Measurements from ENCODE around the gene PCDHB7. TPM values are rescaled to one million over a fixed set of nuclear protein-coding genes. Genes with fewer than 3 reads are reported as not detected.
A peak's percentile ranks its signal among the peaks of the same experiment; 100 is the strongest.
"Not testable (repeated sequence)": the region's sequence is repeated elsewhere in the genome, so short reads cannot be mapped to it uniquely, and the experiment has no call there.

PCDHB7 gene
- total RNA-seq, 1 donor from 2014 or later = 1.1 TPM

DNA sequence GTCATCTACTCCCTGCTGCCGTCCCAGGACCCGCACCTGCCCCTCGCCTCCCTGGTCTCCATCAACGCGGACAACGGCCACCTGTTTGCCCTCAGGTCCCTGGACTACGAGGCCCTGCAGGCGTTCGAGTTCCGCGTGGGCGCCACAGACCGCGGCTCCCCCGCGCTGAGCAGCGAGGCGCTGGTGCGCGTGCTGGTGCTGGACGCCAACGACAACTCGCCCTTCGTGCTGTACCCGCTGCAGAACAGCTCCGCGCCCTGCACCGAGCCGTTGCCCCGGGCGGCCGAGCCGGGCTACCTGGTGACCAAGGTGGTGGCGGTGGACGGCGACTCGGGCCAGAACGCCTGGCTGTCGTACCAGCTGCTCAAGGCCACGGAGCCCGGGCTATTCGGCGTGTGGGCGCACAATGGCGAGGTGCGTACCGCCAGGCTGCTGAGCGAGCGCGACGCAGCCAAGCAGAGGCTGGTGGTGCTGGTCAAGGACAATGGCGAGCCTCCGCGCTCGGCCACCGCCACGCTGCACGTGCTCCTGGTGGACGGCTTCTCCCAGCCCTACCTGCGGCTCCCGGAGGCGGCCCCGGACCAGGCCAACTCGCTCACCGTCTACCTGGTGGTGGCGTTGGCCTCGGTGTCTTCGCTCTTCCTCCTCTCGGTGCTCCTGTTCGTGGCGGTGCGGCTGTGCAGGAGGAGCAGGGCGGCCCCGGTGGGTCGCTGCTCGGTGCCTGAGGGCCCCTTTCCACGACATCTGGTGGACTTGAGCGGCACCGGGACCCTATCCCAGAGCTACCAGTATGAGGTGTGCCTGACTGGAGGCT is 2.1 kb downstream of the PCDHB7 start:
- H3K4me3 Mint-ChIP-seq (ENCODE audit: unreplicated experiment); H3K27me3 Mint-ChIP-seq (ENCODE audit: low read depth); DNase-seq (ENCODE audit: low spot score); H3K27ac Mint-ChIP-seq (ENCODE audit: unreplicated experiment); H3K4me1 Mint-ChIP-seq (ENCODE audit: low read depth): not testable (repeated sequence)
- Mint-ChIP-seq H3K36me3 (ENCODE audit: low read depth) (peaks cover 15% of the 10 kb centered on the region), H3K9me3 (ENCODE audit: low read depth) (peaks cover 36% of the 10 kb centered on the region)

DNA sequence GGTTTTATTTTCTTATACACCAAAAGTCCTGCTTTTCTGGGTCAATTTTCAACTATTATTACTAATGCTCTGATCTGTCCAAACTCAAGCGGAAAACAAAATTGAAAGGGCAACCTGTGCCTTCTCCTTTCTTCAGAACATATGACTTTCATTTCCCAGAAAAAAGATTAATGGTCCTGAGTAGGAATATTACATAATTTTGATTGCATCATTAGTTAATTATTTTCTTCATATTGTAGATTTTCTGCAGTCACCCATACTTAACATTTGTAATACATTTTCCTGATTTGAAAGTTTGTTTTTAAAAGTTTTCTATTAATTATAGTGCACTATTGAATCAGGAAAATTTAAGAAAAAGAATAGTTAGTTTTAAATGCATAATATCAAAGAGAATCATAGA is 3.5 kb downstream of the PCDHB7 start:
- no peaks in the 10 kb centered on the region for H3K27me3 Mint-ChIP-seq (ENCODE audit: low read depth)
- DNase-seq (ENCODE audit: low spot score) = no peak

GRCh38 chr5:141177577-141178191 is 5.2 kb downstream of the PCDHB7 start, which contains the start of gene PCDHB8:
PCDHB8 (plus strand) TSS chr5:141177790; CDS start chr5:141178035, 245 bp downstream.
- peaks cover 15% of the 10 kb centered on the region for H3K36me3 Mint-ChIP-seq (ENCODE audit: low read depth)
- not testable (repeated sequence) for DNase-seq (ENCODE audit: low spot score); H3K4me1 Mint-ChIP-seq (ENCODE audit: low read depth); H3K27me3 Mint-ChIP-seq (ENCODE audit: low read depth); H3K4me3 Mint-ChIP-seq (ENCODE audit: unreplicated experiment); H3K27ac Mint-ChIP-seq (ENCODE audit: unreplicated experiment)
- peaks cover 34% of the 10 kb centered on the region for H3K9me3 Mint-ChIP-seq (ENCODE audit: low read depth)

More for the DNA sequence above, 3.5 kb downstream of the PCDHB7 start:
- Mint-ChIP-seq H3K4me3 (ENCODE audit: unreplicated experiment) (no peak overlapping the region), H3K27ac (ENCODE audit: unreplicated experiment) (no peak overlapping the region), H3K9me3 (ENCODE audit: low read depth) (peaks cover 29% of the 10 kb centered on the region), H3K4me1 (ENCODE audit: low read depth) (no peaks in the 10 kb centered on the region), H3K36me3 (ENCODE audit: low read depth) (peaks cover 9% of the 10 kb centered on the region)
- TF ChIP-seq CTCF (IDR thresholded peaks at IDR 0.05) = no peak

- DNase-seq (ENCODE audit: low spot score); H3K4me1 Mint-ChIP-seq (ENCODE audit: low read depth); H3K4me3 Mint-ChIP-seq (ENCODE audit: unreplicated experiment); H3K27me3 Mint-ChIP-seq (ENCODE audit: low read depth); H3K27ac Mint-ChIP-seq (ENCODE audit: unreplicated experiment): not testable (repeated sequence)
- Mint-ChIP-seq H3K9me3 (ENCODE audit: low read depth) (peaks cover 31% of the 10 kb centered on the region), H3K36me3 (ENCODE audit: low read depth) (peaks cover 20% of the 10 kb centered on the region)
These were observed 6.9 kb downstream of the PCDHB7 start for GRCh38 chr5:141179371-141179770.

- peaks cover 34% of the 10 kb centered on the region for H3K9me3 Mint-ChIP-seq (ENCODE audit: low read depth)
- H3K4me1 Mint-ChIP-seq (ENCODE audit: low read depth); H3K4me3 Mint-ChIP-seq (ENCODE audit: unreplicated experiment); DNase-seq (ENCODE audit: low spot score); H3K27ac Mint-ChIP-seq (ENCODE audit: unreplicated experiment); H3K27me3 Mint-ChIP-seq (ENCODE audit: low read depth): not testable (repeated sequence)
- H3K36me3 Mint-ChIP-seq (ENCODE audit: low read depth) = peaks cover 22% of the 10 kb centered on the region
These were observed 7.4 kb downstream of the PCDHB7 start for GRCh38 chr5:141179876-141180275.

DNA sequence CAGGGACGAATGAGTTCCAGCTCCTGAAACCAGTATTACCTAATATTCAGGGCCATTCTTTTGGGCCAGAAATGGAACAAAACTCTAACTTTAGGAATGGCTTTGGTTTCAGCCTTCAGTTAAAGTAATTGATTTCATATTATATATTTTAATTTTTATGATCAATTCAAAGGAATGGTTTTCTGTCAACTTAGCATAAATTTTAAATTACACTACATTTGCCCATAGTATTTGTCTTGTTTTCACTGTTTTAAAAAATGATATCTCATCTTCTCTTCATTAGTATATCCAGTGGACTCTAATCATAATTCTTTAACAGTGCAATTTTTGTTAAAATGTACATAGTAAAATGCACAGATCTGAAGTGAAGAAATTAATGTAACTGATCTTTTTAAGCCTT is 7.9 kb downstream of the PCDHB7 start:
- Mint-ChIP-seq H3K9me3 (ENCODE audit: low read depth) (peaks cover 37% of the 10 kb centered on the region), H3K27ac (ENCODE audit: unreplicated experiment) (no peak overlapping the region), H3K27me3 (ENCODE audit: low read depth) (no peaks in the 10 kb centered on the region), H3K4me1 (ENCODE audit: low read depth) (no peaks in the 10 kb centered on the region), H3K4me3 (ENCODE audit: unreplicated experiment) (no peak overlapping the region), H3K36me3 (ENCODE audit: low read depth) (peaks cover 24% of the 10 kb centered on the region)
- DNase-seq (ENCODE audit: low spot score) = no peak
- no peak for TF ChIP-seq CTCF (IDR thresholded peaks at IDR 0.05)

- no peaks in the 10 kb centered on the region for H3K27me3 Mint-ChIP-seq (ENCODE audit: low read depth)
- peaks cover 33% of the 10 kb centered on the region for H3K36me3 Mint-ChIP-seq (ENCODE audit: low read depth)
- H3K4me1 Mint-ChIP-seq (ENCODE audit: low read depth) = no peaks in the 10 kb centered on the region
- peak within 1 kb of the TSS; percentile 73 for H3K4me3 Mint-ChIP-seq (ENCODE audit: unreplicated experiment)
- DNase-seq (ENCODE audit: low spot score) = no peak
- peak within 1 kb of the TSS; percentile 79 for H3K27ac Mint-ChIP-seq (ENCODE audit: unreplicated experiment)
- TF ChIP-seq CTCF (IDR thresholded peaks at IDR 0.05) = peak; percentile 77
- peaks cover 48% of the 10 kb centered on the region for H3K9me3 Mint-ChIP-seq (ENCODE audit: low read depth)
These were observed 9.8 kb downstream of the PCDHB7 start, which contains the start of gene PCDHB16 for GRCh38 chr5:141182248-141182647. PCDHB16 (plus strand) TSS chr5:141182387; CDS start chr5:141182560, 173 bp downstream.

- not testable (repeated sequence) for H3K27me3 Mint-ChIP-seq (ENCODE audit: low read depth); H3K27ac Mint-ChIP-seq (ENCODE audit: unreplicated experiment); H3K4me1 Mint-ChIP-seq (ENCODE audit: low read depth); DNase-seq (ENCODE audit: low spot score); H3K4me3 Mint-ChIP-seq (ENCODE audit: unreplicated experiment)
- Mint-ChIP-seq H3K9me3 (ENCODE audit: low read depth) (peaks cover 58% of the 10 kb centered on the region), H3K36me3 (ENCODE audit: low read depth) (peaks cover 40% of the 10 kb centered on the region)
These were observed 11.8 kb downstream of the PCDHB7 start for GRCh38 chr5:141184117-141184855.
